GM19372 (cell line): ENCODE results near the gene RABAC1.
"Not testable (repeated sequence)": the region's sequence is repeated elsewhere in the genome, so short reads cannot be mapped to it uniquely, and the experiment has no call there.

Experiments used
- ATAC-seq: cut with Tn5 transposase; IDR thresholded peaks from one replicate; pipeline ENCODE4 v1.9.1; 2021; ENCODE audit warnings: mild to moderate bottlenecking, low read depth, moderate library complexity; ENCODE audit not compliant: unreplicated experiment

RABAC1 gene

DNA sequence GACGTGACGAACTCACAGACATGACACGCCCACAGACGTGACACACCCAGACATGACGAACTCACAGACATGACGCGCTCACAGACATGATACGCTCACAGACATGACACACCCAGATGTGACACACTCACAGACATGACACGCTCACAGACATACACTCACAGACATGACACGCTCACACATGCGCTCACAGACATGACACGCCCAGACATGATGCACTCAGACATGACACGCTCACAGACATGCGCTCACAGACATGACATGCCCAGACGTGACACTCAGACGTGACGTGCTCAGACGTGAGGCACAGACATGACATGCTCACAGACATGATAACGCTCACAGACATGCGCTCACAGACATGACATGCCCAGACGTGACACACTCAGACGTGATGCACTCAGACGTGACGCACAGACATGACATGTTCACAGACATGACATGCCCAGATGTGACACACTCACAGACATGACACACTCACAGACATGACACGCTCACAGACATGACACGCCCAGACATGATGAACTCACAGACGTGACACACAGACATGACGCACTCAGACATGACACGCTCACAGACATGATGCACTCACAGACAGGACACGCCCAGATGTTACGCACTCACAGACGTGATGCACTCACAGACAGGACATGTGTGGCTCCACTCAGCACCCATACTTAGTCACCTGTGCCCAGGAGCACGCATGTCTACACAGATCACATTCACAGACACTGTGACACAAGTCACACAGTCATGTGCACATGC, 39.0 kb downstream of the RABAC1 start:
- ATAC-seq: no peak

GRCh38 chr19:41918653-41919244, 40.4 kb downstream of the RABAC1 start:
- ATAC-seq: no peak

- ATAC-seq: no peak
Measured at GRCh38 chr19:41918095-41918494, 41.0 kb downstream of the RABAC1 start.

DNA sequence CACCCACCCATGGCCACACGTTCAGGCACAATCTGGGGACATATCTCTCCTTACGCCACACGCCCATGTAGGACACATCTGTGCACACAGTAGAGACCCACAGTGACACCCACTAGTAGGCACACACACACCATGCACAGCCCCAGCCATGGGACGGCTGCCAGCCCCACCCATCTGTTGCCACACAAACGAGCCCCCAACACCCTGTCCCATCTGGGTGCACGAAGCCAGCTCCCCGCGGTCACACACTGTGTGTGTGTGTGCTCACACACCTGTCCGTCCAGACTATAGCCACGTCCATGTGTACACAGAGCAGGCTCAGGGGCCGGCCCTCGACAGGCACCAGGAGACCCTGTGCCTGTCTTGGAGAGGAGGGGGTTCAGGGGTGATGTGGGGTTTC, 41.4 kb downstream of the RABAC1 start:
- ATAC-seq: no peak

GRCh38 chr19:41915776-41916414, 43.2 kb downstream of the RABAC1 start:
- ATAC-seq: no peak

GRCh38 chr19:41915021-41915775, 43.9 kb downstream of the RABAC1 start:
- ATAC-seq: no peak

GRCh38 chr19:41914424-41914834, 44.7 kb downstream of the RABAC1 start:
- not testable (repeated sequence) for ATAC-seq

GRCh38 chr19:41913538-41914423, 45.3 kb downstream of the RABAC1 start:
- ATAC-seq: no peak

DNA sequence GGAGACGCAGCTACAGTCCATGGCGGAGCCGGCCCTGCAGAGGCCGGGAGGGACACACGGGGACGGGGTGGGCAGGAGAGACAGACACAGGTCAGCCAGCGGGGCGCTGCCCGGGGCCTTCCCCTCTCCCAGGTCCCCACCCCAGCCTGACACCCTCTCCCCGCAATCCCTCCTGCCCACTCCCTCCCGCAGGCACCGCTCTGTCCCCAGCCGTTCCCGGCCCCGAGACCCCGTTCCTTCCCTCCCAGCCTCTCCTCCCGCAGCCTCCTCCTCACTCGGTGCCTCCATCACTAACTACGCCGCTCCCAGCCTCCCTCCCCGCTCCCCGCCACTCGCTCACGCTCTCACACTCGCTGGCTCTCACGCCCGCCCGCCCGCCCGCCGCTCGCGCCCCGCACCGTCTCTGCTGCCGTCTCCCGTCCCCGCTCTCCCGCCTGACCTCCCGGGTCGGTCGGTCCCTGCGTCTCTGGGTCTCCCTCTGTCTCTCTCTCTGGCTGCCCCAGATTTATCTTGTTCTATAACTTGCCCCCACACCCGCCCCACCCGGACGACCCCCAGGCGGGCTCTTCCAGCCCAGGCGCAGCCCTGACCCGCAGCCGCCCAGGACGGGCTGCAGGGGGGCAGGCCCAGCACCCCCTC, 46.1 kb downstream of the RABAC1 start:
- no peak for ATAC-seq

GRCh38 chr19:41911889-41912731, 47.0 kb downstream of the RABAC1 start:
- no peak for ATAC-seq

DNA sequence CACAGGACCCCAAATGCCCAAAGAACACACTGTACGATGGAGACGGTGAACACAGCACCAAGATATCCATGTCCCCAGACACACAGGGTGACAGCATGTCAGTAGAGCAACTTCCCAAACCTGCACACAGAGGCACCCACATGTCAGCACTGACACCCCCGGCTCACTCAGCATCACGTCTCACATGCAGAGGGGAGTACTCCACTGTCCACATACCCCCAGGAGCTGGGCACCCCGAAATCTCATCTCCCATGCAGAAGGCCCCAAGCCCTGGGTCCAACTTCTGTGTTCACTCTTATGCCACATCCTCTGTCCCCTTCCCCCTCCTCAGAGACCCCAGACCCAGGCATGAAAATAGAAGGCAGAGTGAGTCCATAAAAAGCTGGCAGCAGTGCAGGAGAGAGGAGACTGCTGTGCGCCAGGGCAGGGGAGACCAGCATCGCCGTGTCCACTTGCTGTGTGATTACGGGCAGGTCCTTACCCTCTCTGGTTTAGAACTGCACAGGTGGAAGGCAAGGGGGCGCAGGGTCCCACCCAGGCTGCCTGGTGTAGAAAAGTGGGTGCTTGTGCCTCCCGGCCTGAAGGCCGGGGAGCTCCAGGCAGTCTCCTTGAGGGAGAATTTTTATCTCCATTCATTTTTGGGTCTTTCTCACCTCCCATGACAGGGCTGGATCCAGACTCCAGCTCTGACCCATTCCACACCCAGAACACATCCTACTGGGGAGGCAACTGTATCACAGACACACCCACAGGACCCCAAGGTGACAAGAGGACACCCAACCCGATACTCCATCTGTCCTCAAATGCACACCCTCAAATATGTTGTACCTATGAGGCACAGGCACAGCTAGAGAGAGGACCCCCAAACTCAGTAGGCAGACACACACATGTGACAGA, 47.9 kb downstream of the RABAC1 start:
- no peak for ATAC-seq

DNA sequence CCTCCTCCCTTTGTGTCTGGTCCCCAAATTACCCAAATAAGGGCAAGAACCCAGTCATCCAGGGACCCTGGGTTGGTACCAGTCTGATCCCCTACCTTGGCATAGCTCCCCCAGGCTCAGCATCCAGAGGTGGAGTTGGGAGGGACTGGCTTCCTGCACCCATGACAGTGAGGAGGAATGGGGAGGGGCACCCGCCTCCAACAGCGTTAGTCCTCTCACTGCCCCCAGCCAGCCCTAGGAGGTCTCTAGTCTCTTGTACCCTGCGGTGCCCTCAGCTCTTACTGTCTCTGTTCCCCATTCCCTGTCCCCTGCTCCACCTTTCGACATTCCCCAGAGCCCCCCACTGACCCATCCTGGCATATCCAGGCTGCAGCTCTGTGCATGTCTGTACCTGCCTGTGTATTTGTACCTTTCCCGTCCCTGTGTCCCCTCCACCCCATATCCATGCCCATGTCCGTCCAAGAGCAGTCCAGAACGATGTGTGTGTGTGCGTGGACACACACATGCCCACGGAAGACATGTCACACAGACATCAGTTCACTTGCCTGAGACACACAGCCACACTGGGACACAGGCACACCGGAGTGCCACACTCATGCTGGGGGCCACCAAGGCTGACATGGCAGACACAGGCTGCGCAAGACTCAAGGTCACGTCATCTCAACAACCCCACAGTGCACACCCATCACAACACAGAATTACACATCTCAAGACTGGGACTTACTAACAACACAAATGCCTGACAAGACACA, 48.7 kb downstream of the RABAC1 start:
- no peak for ATAC-seq

DNA sequence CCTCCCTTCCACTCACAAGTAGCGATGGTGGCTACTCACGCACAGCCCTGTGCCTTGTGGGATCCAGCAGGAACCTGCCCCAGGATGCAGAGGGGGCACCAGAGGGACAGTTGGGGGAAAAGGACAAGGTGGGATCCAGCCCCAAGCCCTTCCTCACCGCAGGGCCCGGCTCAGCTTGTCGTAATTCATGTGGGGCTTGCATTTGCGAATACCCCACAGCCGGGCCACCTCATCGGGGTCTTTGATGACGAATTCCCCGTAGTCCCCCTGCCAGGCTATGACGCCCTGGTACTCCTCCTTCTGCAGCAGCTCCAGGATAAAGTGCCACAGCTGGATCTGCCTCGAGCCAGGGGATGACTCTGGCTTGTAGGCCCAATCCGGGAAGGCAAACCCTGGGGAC, 49.4 kb downstream of the RABAC1 start:
- ATAC-seq: no peak

- no peak for ATAC-seq
Measured at GRCh38 chr19:41908724-41909464, 50.2 kb downstream of the RABAC1 start.

- no peak for ATAC-seq
Measured at GRCh38 chr19:41907994-41908615, 51.0 kb downstream of the RABAC1 start.
